Gastrocnemius medialis (tissue), 4 donors: ENCODE measurements around the gene DZIP1L.

Experiments
- CTCF ChIP-seq, 5 experiments: fragments of 450-650 bp in 3 of 5; fragments of 200-600 bp in 2 of 5; sonication (generic) in 2 of 5; IDR thresholded peaks in 4 of 5; conservative IDR thresholded peaks in 1 of 5; 1 replicate in 4 of 5; 2 replicates in 1 of 5; pipeline ENCODE4 v1.5.1; 2016 to 2019; ENCODE audit warnings: antibody characterized with exemption in 5 of 5, mild to moderate bottlenecking in 3 of 5, moderate library complexity in 3 of 5
- POLR2A ChIP-seq, 2 donors: fragments of 450-650 bp; IDR thresholded peaks; one replicate each; pipeline ENCODE4 v1.6.1; 2017; ENCODE audit warnings: antibody characterized with exemption in 2 of 2, mild to moderate bottlenecking in 2 of 2, moderate library complexity in 2 of 2

GRCh38 chr3:138060792-138061191, 54.6 kb downstream of the DZIP1L start:
- TF ChIP-seq POLR2A (IDR thresholded peaks at IDR 0.05) (no peak), CTCF (IDR thresholded peaks at IDR 0.05 in 4 of 5, conservative IDR thresholded peaks at IDR 0.05 in 1 of 5) (no peak)
